Measurements from ENCODE around the gene RPS28.
"Not testable (repeated sequence)": the region's sequence is repeated elsewhere in the genome, so short reads cannot be mapped to it uniquely, and the experiment has no call there.

The RPS28 gene

GRCh38 chr19:8342684-8343482, 21.6 kb downstream of the RPS28 start, which contains the start of gene KANK3:
KANK3 (minus strand) TSS chr19:8343262; CDS start chr19:8337828, 5,434 bp downstream.
- DNase-seq (ENCODE audit: low spot score): peak; percentile 86

GRCh38 chr19:8343483-8343844, 22.2 kb downstream of the RPS28 start:
- DNase-seq (ENCODE audit: low spot score): no peak

GRCh38 chr19:8349629-8350372, 28.5 kb downstream of the RPS28 start:
- not testable (repeated sequence) for DNase-seq (ENCODE audit: low spot score)

GRCh38 chr19:8352134-8352827, 31.0 kb downstream of the RPS28 start:
- no peak for DNase-seq (ENCODE audit: low spot score)

GRCh38 chr19:8352845-8353244, 31.5 kb downstream of the RPS28 start:
- not testable (repeated sequence) for DNase-seq (ENCODE audit: low spot score)

- DNase-seq (ENCODE audit: low spot score): no peak
These were observed 34.5 kb downstream of the RPS28 start for GRCh38 chr19:8355631-8356402.

- no peak for DNase-seq (ENCODE audit: low spot score)
These were observed 35.8 kb downstream of the RPS28 start for GRCh38 chr19:8357007-8357521.

GRCh38 chr19:8358948-8359347, 37.7 kb downstream of the RPS28 start:
- no peak for DNase-seq (ENCODE audit: low spot score)

- no peak for DNase-seq (ENCODE audit: low spot score)
These were observed 38.9 kb downstream of the RPS28 start for GRCh38 chr19:8360196-8360595.

- DNase-seq (ENCODE audit: low spot score): peak; percentile 90
These were observed 40.9 kb downstream of the RPS28 start for GRCh38 chr19:8361921-8362793.

GRCh38 chr19:8363803-8364771, 42.8 kb downstream of the RPS28 start, which contains the start of gene ANGPTL4:
ANGPTL4 (plus strand) TSS chr19:8364155; CDS start chr19:8364322, 167 bp downstream.
- DNase-seq (ENCODE audit: low spot score): peak; percentile 82

- no peak for DNase-seq (ENCODE audit: low spot score)
These were observed 44.9 kb downstream of the RPS28 start for GRCh38 chr19:8366121-8366581.

GRCh38 chr19:8366961-8367326, 45.6 kb downstream of the RPS28 start:
- DNase-seq (ENCODE audit: low spot score): no peak

GRCh38 chr19:8367327-8368001, 46.2 kb downstream of the RPS28 start:
- peak; percentile 89 for DNase-seq (ENCODE audit: low spot score)

- no peak for DNase-seq (ENCODE audit: low spot score)
These were observed 49.1 kb downstream of the RPS28 start for GRCh38 chr19:8370176-8371010.

- DNase-seq (ENCODE audit: low spot score): no peak
These were observed 49.9 kb downstream of the RPS28 start for GRCh38 chr19:8371011-8371804.

Measured in left forelimb (tissue), 1 donor.